ENCODE results near the gene RANBP17.

- TF ChIP-seq CTCF (IDR thresholded peaks at IDR 0.05; ENCODE audit: poor library complexity, severe bottlenecking) (no peak), RAD21 (conservative IDR thresholded peaks at IDR 0.05) (no peak), EP300 (conservative IDR thresholded peaks at IDR 0.05; ENCODE audit: poor library complexity, severe bottlenecking) (no peak), TAF1 (IDR thresholded peaks at IDR 0.05; ENCODE audit: low read depth) (no peak), POLR2AphosphoS5 (IDR thresholded peaks at IDR 0.05) (no peak), EZH2 (IDR thresholded peaks at IDR 0.05; ENCODE audit: borderline replicate concordance, insufficient read depth, low read length, poor library complexity, severe bottlenecking) (no peak), MXI1 (conservative IDR thresholded peaks at IDR 0.05; ENCODE audit: poor library complexity, severe bottlenecking) (no peak), REST (IDR thresholded peaks at IDR 0.05; ENCODE audit: borderline replicate concordance) (no peak), SMC3 (conservative IDR thresholded peaks at IDR 0.05; ENCODE audit: poor library complexity) (no peak)
Measured at GRCh38 chr5:170818232-170818631, 43.6 kb upstream of the RANBP17 start.
